SK-N-SH treated with all-trans-retinoic acid at 6 μM for 48 hours (cell line): Measurements from ENCODE around the gene BTLA.

Experiments
- ATAC-seq: fragments of 200-7000 bp; cut with Tn5 transposase; 3 replicates; pipeline ENCODE4 v1.9.1; 2020; ENCODE audit warnings: mild to moderate bottlenecking, moderate library complexity
- ARNTL ChIP-seq: fragments of 450-650 bp; formaldehyde crosslinking; IDR thresholded peaks from 2 replicates; pipeline ENCODE4 v1.5.0; 2020; ENCODE audit warnings: low read depth, mild to moderate bottlenecking, moderate library complexity, borderline replicate concordance
- BACH2 ChIP-seq: fragments of 250-450 bp; sonication (Bioruptor Pico); IDR thresholded peaks from 2 replicates; pipeline ENCODE4 v1.9.0; 2021; ENCODE audit warnings: mild to moderate bottlenecking, borderline replicate concordance
- CSDC2 ChIP-seq: fragments of 250-450 bp; sonication (Bioruptor Pico); IDR thresholded peaks from 2 replicates; pipeline ENCODE4 v1.5.0; 2020; ENCODE audit warnings: mild to moderate bottlenecking, moderate library complexity
- ESRRG ChIP-seq: fragments of 250-450 bp; sonication (Bioruptor Pico); IDR thresholded peaks from 2 replicates; pipeline ENCODE4 v1.6.1; 2021; ENCODE audit warnings: mild to moderate bottlenecking
- GLIS3 ChIP-seq: fragments of 250-450 bp; sonication (Bioruptor Pico); IDR thresholded peaks from 2 replicates; pipeline ENCODE4 v1.5.0; 2020; ENCODE audit warnings: mild to moderate bottlenecking, moderate library complexity
- ISL1 ChIP-seq: fragments of 250-450 bp; sonication (Bioruptor Pico); IDR thresholded peaks from 2 replicates; pipeline ENCODE4 v2.1.2; 2022; ENCODE audit warnings: mild to moderate bottlenecking, moderate library complexity
- OSR1 ChIP-seq: fragments of 250-450 bp; sonication (Bioruptor Pico); IDR thresholded peaks from 2 replicates; pipeline ENCODE4 v1.8.0; 2022; ENCODE audit warnings: moderate library complexity, mild to moderate bottlenecking, inconsistent platforms
- PATZ1 ChIP-seq: fragments of 250-450 bp; sonication (Bioruptor Pico); IDR thresholded peaks from 2 replicates; pipeline ENCODE4 v1.8.0; 2020; ENCODE audit warnings: mild to moderate bottlenecking, moderate library complexity, borderline replicate concordance
- POU6F1 ChIP-seq: fragments of 250-450 bp; sonication (Bioruptor Pico); IDR thresholded peaks from 2 replicates; pipeline ENCODE4 v1.8.0; 2021; ENCODE audit warnings: low read depth, mild to moderate bottlenecking, moderate library complexity, borderline replicate concordance
- RARB ChIP-seq: fragments of 250-450 bp; sonication (Bioruptor Pico); IDR thresholded peaks from 2 replicates; pipeline ENCODE4 v1.8.0; 2021; ENCODE audit warnings: mild to moderate bottlenecking, moderate library complexity
- SNAI2 ChIP-seq: fragments of 250-450 bp; sonication (Bioruptor Pico); IDR thresholded peaks from 2 replicates; pipeline ENCODE4 v1.5.0; 2020; ENCODE audit warnings: mild to moderate bottlenecking, moderate library complexity
- TCF4 ChIP-seq: fragments of 250-450 bp; sonication (Bioruptor Pico); IDR thresholded peaks from 2 replicates; pipeline ENCODE4 v1.8.0; 2021; ENCODE audit warnings: mild to moderate bottlenecking, moderate library complexity, borderline replicate concordance
- TOX ChIP-seq: fragments of 250-450 bp; sonication (Bioruptor Pico); IDR thresholded peaks from 2 replicates; pipeline ENCODE4 v1.8.0; 2021; ENCODE audit warnings: mild to moderate bottlenecking, moderate library complexity, borderline replicate concordance
- TSHZ2 ChIP-seq: fragments of 250-450 bp; sonication (Bioruptor Pico); IDR thresholded peaks from 2 replicates; pipeline ENCODE4 v1.5.0; 2020; ENCODE audit warnings: mild to moderate bottlenecking, moderate library complexity
- ZC3H10 ChIP-seq: fragments of 250-450 bp; sonication (Bioruptor Pico); IDR thresholded peaks from 2 replicates; pipeline ENCODE4 v1.5.1; 2021; ENCODE audit warnings: mild to moderate bottlenecking, moderate library complexity
- ZFP3 ChIP-seq: fragments of 250-450 bp; sonication (Bioruptor Pico); IDR thresholded peaks from 2 replicates; pipeline ENCODE4 v1.5.0; 2020; ENCODE audit warnings: mild to moderate bottlenecking, moderate library complexity
- ZFP30 ChIP-seq: fragments of 450-650 bp; formaldehyde crosslinking; IDR thresholded peaks from 2 replicates; pipeline ENCODE4 v1.5.0; 2022; ENCODE audit warnings: mild to moderate bottlenecking, moderate library complexity
- ZNF70 ChIP-seq: fragments of 450-650 bp; formaldehyde crosslinking; IDR thresholded peaks from 2 replicates; pipeline ENCODE4 v1.5.0; 2020; ENCODE audit warnings: mild to moderate bottlenecking, moderate library complexity
- ZNF8 ChIP-seq: fragments of 450-650 bp; formaldehyde crosslinking; IDR thresholded peaks from 2 replicates; pipeline ENCODE4 v1.5.0; 2020; ENCODE audit warnings: mild to moderate bottlenecking, moderate library complexity
- TF ChIP-seq, protein P1 (sequence below): fragments of 250-450 bp; sonication (Bioruptor Pico); IDR thresholded peaks from 2 replicates; pipeline ENCODE4 v1.5.1; 2021; ENCODE audit warnings: mild to moderate bottlenecking, moderate library complexity
- TF ChIP-seq, protein P2 (sequence below): fragments of 250-450 bp; sonication (Bioruptor Pico); IDR thresholded peaks from 2 replicates; pipeline ENCODE4 v1.5.1; 2020; ENCODE audit warnings: low read depth, mild to moderate bottlenecking, moderate library complexity

The BTLA gene

DNA sequence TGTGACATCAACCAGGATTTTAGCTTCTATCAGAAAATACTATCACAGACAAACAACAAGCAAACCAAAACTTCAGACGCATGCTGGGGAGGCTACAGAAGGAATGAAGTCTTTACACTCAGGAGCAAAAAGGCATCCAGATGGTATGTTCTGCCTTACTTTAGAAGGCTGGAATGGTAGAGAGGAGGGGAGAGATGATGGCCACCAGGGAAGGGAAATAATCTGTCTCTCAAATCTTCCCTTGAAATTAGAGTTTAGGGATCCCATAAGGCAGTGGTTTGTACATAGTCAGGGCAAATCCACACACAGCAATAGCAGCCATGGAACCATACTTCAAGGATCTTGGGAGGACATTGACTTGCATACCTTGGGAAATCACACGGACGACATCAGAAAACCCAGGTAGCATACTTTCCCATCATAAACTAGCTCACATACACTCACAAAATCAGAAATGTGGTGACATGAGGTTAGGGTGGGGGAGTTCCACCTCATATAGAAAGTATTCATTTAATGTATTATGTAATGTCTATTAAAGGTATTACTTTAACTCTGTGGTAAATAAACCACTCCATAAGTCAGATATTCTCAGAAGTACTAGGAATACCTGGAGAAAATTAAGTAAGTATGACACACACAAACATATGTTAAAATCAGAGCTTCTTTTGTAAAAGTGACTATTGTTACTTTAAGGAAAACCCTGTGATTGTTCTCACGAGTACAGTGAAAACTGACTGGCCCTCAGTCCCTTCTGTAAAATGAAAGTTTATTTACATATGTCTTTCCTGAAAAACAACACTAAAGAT is 9.4 kb downstream of the BTLA start:
- no peak for ATAC-seq

GRCh38 chr3:112486811-112487505 is 12.3 kb downstream of the BTLA start:
- TF ChIP-seq, protein P1, sequence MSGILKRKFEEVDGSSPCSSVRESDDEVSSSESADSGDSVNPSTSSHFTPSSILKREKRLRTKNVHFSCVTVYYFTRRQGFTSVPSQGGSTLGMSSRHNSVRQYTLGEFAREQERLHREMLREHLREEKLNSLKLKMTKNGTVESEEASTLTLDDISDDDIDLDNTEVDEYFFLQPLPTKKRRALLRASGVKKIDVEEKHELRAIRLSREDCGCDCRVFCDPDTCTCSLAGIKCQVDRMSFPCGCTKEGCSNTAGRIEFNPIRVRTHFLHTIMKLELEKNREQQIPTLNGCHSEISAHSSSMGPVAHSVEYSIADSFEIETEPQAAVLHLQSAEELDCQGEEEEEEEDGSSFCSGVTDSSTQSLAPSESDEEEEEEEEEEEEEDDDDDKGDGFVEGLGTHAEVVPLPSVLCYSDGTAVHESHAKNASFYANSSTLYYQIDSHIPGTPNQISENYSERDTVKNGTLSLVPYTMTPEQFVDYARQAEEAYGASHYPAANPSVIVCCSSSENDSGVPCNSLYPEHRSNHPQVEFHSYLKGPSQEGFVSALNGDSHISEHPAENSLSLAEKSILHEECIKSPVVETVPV (CRISPR knock-in tag): no peak
- no peak for TF ChIP-seq ESRRG
- TF ChIP-seq CSDC2 (CRISPR knock-in tag): no peak
- TF ChIP-seq ZNF70 (CRISPR knock-in tag): no peak
- TF ChIP-seq, protein P2, sequence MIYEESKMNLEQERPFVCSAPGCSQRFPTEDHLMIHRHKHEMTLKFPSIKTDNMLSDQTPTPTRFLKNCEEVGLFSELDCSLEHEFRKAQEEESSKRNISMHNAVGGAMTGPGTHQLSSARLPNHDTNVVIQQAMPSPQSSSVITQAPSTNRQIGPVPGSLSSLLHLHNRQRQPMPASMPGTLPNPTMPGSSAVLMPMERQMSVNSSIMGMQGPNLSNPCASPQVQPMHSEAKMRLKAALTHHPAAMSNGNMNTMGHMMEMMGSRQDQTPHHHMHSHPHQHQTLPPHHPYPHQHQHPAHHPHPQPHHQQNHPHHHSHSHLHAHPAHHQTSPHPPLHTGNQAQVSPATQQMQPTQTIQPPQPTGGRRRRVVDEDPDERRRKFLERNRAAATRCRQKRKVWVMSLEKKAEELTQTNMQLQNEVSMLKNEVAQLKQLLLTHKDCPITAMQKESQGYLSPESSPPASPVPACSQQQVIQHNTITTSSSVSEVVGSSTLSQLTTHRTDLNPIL (CRISPR knock-in tag): no peak
- no peak for TF ChIP-seq BACH2 (CRISPR knock-in tag)
- no peak for TF ChIP-seq ARNTL (CRISPR knock-in tag)
- no peak for TF ChIP-seq RARB
- no peak for TF ChIP-seq ZFP3 (CRISPR knock-in tag)
- ATAC-seq: no peak

More for the DNA sequence above, 9.4 kb downstream of the BTLA start:
- TF ChIP-seq TCF4: no peak
- TF ChIP-seq, protein P1 (CRISPR knock-in tag): no peak
- TF ChIP-seq ZFP3 (CRISPR knock-in tag): no peak
- TF ChIP-seq OSR1 (CRISPR knock-in tag): no peak
- TF ChIP-seq ESRRG: no peak
- no peak for TF ChIP-seq ZNF70 (CRISPR knock-in tag)
- TF ChIP-seq BACH2 (CRISPR knock-in tag): no peak
- TF ChIP-seq TSHZ2 (CRISPR knock-in tag): no peak
- no peak for TF ChIP-seq RARB
- no peak for TF ChIP-seq TOX (CRISPR knock-in tag)
- TF ChIP-seq, protein P2 (CRISPR knock-in tag): no peak
- TF ChIP-seq PATZ1 (CRISPR knock-in tag): no peak
- no peak for TF ChIP-seq POU6F1
- no peak for TF ChIP-seq GLIS3 (CRISPR knock-in tag)
- no peak for TF ChIP-seq ZFP30 (CRISPR knock-in tag)
- TF ChIP-seq ZC3H10 (CRISPR knock-in tag): no peak
- no peak for TF ChIP-seq CSDC2 (CRISPR knock-in tag)
- no peak for TF ChIP-seq ISL1 (CRISPR knock-in tag)
- no peak for TF ChIP-seq SNAI2 (CRISPR knock-in tag)
- no peak for TF ChIP-seq ZNF8
